ENCODE results near the gene UBE3B. TPM values are rescaled to one million over a fixed set of nuclear protein-coding genes. Genes with fewer than 3 reads are reported as not detected.

The UBE3B gene
- total RNA-seq, 1 experiment from 2014 or later, result 38.4 TPM

GRCh38 chr12:109504068-109504467 is 26.6 kb downstream of the UBE3B start:
- ChIA-PET CTCF (no interaction called here), POLR2A (no interaction called here)
- H3K36me3 ChIP-seq (ENCODE audit: control insufficient read depth, insufficient read depth, low read length), result peaks cover 3% of the 10 kb centered on the region; the same call in 1 of the 2 replicates
- Mint-ChIP-seq H3K27ac (ENCODE audit: unreplicated experiment) (no peak overlapping the region), H3K36me3 (ENCODE audit: insufficient read depth, unreplicated experiment) (peaks cover 12% of the 10 kb centered on the region), H3K27me3 (ENCODE audit: insufficient read depth, unreplicated experiment) (no peaks in the 10 kb centered on the region), H3K4me3 (ENCODE audit: unreplicated experiment) (no peak overlapping the region), H3K4me1 (ENCODE audit: low read depth, unreplicated experiment) (no peaks in the 10 kb centered on the region), H3K9me3 (ENCODE audit: unreplicated experiment) (no peaks in the 10 kb centered on the region)
- DNase-seq, result no peak
- TF ChIP-seq CTCF (IDR thresholded peaks at IDR 0.05; ENCODE audit: insufficient read depth in 1 of 2, low read depth in 1 of 2, low read length in 1 of 2, severe bottlenecking in 1 of 2, unreplicated experiment in 1 of 2), result no peak
- H3K4me1 ChIP-seq, result no peaks in the 10 kb centered on the region
- no peaks in the 10 kb centered on the region for H3K27me3 ChIP-seq (replicated peaks; ENCODE audit: control insufficient read depth, insufficient read depth, low read length)
- no peaks in the 10 kb centered on the region for H3K9me3 ChIP-seq
- no peak overlapping the region for H3K4me3 ChIP-seq (ENCODE audit: low read depth, low read length)
- intact Hi-C loops (cut with micrococcal nuclease; ENCODE audit: unreplicated experiment), result no loop called here
- BruUV-seq (replicated peaks), result no TSS peak

GRCh38 chr12:109510196-109510595 is 32.8 kb downstream of the UBE3B start:
- Mint-ChIP-seq H3K36me3 (ENCODE audit: insufficient read depth, unreplicated experiment) (no peaks in the 10 kb centered on the region), H3K27ac (ENCODE audit: unreplicated experiment) (no peak overlapping the region)
- POLR2A ChIA-PET, result no interaction called here

GRCh38 chr12:109512608-109513007 is 35.2 kb downstream of the UBE3B start:
- Mint-ChIP-seq H3K4me3 (ENCODE audit: unreplicated experiment) (no peak overlapping the region), H3K27ac (ENCODE audit: unreplicated experiment) (no peak overlapping the region), H3K9me3 (ENCODE audit: unreplicated experiment) (no peaks in the 10 kb centered on the region), H3K4me1 (ENCODE audit: low read depth, unreplicated experiment) (no peaks in the 10 kb centered on the region), H3K27me3 (ENCODE audit: insufficient read depth, unreplicated experiment) (no peaks in the 10 kb centered on the region), H3K36me3 (ENCODE audit: insufficient read depth, unreplicated experiment) (no peaks in the 10 kb centered on the region)
- DNase-seq, result no peak
- H3K9me3 ChIP-seq, result no peaks in the 10 kb centered on the region
- TF ChIP-seq CTCF (IDR thresholded peaks at IDR 0.05; ENCODE audit: insufficient read depth in 1 of 2, low read depth in 1 of 2, low read length in 1 of 2, severe bottlenecking in 1 of 2, unreplicated experiment in 1 of 2), result no peak
- H3K4me3 ChIP-seq (ENCODE audit: low read depth, low read length), result no peak overlapping the region
- ChIA-PET POLR2A (no interaction called here), CTCF (interaction anchor here (0.6 kb wide), 1 partner anchor 81 kb away, joined by 6 read pairs; no protein-coding TSS in a partner anchor)
- no peaks in the 10 kb centered on the region for H3K27me3 ChIP-seq (replicated peaks; ENCODE audit: control insufficient read depth, insufficient read depth, low read length)
- H3K4me1 ChIP-seq, result no peaks in the 10 kb centered on the region
- H3K36me3 ChIP-seq (ENCODE audit: control insufficient read depth, insufficient read depth, low read length), result no peaks in the 10 kb centered on the region; the same call in 1 of the 2 replicates
- intact Hi-C loops (cut with micrococcal nuclease; ENCODE audit: unreplicated experiment), result no loop called here
- no TSS peak for BruUV-seq (replicated peaks)

More at GRCh38 chr12:109510196-109510595, 32.8 kb downstream of the UBE3B start:
- DNase-seq, result no peak
- Histone ChIP-seq H3K4me1 (no peaks in the 10 kb centered on the region), H3K4me3 (ENCODE audit: low read depth, low read length) (no peak overlapping the region), H3K27me3 (replicated peaks; ENCODE audit: control insufficient read depth, insufficient read depth, low read length) (no peaks in the 10 kb centered on the region), H3K36me3 (ENCODE audit: control insufficient read depth, insufficient read depth, low read length) (no peaks in the 10 kb centered on the region; the same call in 1 of the 2 replicates), H3K9me3 (no peaks in the 10 kb centered on the region)
- Mint-ChIP-seq H3K4me1 (ENCODE audit: low read depth, unreplicated experiment) (no peaks in the 10 kb centered on the region), H3K4me3 (ENCODE audit: unreplicated experiment) (no peak overlapping the region), H3K27me3 (ENCODE audit: insufficient read depth, unreplicated experiment) (no peaks in the 10 kb centered on the region), H3K9me3 (ENCODE audit: unreplicated experiment) (no peaks in the 10 kb centered on the region)
- TF ChIP-seq CTCF (IDR thresholded peaks at IDR 0.05; ENCODE audit: insufficient read depth in 1 of 2, low read depth in 1 of 2, low read length in 1 of 2, severe bottlenecking in 1 of 2, unreplicated experiment in 1 of 2), result no peak
- BruUV-seq (replicated peaks), result no TSS peak
- intact Hi-C loops (cut with micrococcal nuclease; ENCODE audit: unreplicated experiment), result no loop called here
- CTCF ChIA-PET, result no interaction called here

All from Caco-2 (cell line).